IMR-90 (cell line): Measurements from ENCODE around the gene KCNJ6.

Experiments used
- CEBPB ChIP-seq: IDR thresholded peaks from 2 replicates; pipeline ENCODE4 v1.6.1; 2012; ENCODE audit warnings: low read depth, low read length, improper control_type of control experiment
- MAFK ChIP-seq: IDR thresholded peaks from 2 replicates; pipeline ENCODE4 v1.6.1; 2012; ENCODE audit warnings: low read depth, low read length, improper control_type of control experiment
- MAZ ChIP-seq: IDR thresholded peaks from 2 replicates; pipeline ENCODE4 v1.6.1; 2012; ENCODE audit warnings: low read depth, mild to moderate bottlenecking, low read length, improper control_type of control experiment, moderate library complexity, borderline replicate concordance
- NFE2L2 ChIP-seq: fragments of 150-350 bp; IDR thresholded peaks from 2 replicates; pipeline ENCODE4 v1.6.1; 2016; ENCODE audit warnings: low read depth, mild to moderate bottlenecking, low read length
- POLR2A ChIP-seq: IDR thresholded peaks from 2 replicates; pipeline ENCODE4 v1.6.1; 2012; ENCODE audit warnings: mild to moderate bottlenecking, low read depth, low read length
- RAD21 ChIP-seq: IDR thresholded peaks from 2 replicates; pipeline ENCODE4 v1.6.1; 2012; ENCODE audit warnings: low read length, improper control_type of control experiment
- RCOR1 ChIP-seq: IDR thresholded peaks from 2 replicates; pipeline ENCODE4 v1.6.1; 2012; ENCODE audit warnings: mild to moderate bottlenecking, low read length, improper control_type of control experiment; ENCODE audit not compliant: insufficient replicate concordance
- RFX5 ChIP-seq: IDR thresholded peaks from 2 replicates; pipeline ENCODE4 v1.8.0; 2012; ENCODE audit warnings: low read depth, mild to moderate bottlenecking, low read length, moderate library complexity
- TF ChIP-seq, protein P1 (sequence below): conservative IDR thresholded peaks from 2 replicates; pipeline ENCODE4 v1.5.1; 2012; ENCODE audit warnings: mild to moderate bottlenecking, low read depth, low read length, improper control_type of control experiment
- TF ChIP-seq, protein P2 (sequence below): fragments of 150-350 bp; IDR thresholded peaks from 2 replicates; pipeline ENCODE4 v1.6.1; 2017; ENCODE audit warnings: mild to moderate bottlenecking, antibody characterized with exemption, low read length, low read depth

DNA sequence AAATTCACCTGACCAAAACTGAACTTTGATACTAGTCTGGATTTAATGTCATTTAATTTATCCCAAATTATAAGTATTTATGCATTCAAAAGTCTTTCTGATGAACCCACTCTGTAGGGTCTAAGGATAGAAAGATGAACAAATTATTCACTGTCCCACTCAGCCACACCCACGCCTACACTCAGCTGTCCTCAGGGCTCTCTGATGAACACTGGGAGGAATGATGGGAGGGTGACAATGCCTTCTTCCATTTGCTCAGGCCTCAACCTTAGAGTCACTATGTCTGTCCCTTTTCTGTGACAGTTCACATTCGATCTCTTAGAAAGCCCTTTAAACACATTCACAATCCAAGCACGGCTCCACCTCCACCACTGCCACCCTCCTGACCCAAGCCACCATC lies 41.8 kb downstream of the KCNJ6 start:
- TF ChIP-seq, protein P1, sequence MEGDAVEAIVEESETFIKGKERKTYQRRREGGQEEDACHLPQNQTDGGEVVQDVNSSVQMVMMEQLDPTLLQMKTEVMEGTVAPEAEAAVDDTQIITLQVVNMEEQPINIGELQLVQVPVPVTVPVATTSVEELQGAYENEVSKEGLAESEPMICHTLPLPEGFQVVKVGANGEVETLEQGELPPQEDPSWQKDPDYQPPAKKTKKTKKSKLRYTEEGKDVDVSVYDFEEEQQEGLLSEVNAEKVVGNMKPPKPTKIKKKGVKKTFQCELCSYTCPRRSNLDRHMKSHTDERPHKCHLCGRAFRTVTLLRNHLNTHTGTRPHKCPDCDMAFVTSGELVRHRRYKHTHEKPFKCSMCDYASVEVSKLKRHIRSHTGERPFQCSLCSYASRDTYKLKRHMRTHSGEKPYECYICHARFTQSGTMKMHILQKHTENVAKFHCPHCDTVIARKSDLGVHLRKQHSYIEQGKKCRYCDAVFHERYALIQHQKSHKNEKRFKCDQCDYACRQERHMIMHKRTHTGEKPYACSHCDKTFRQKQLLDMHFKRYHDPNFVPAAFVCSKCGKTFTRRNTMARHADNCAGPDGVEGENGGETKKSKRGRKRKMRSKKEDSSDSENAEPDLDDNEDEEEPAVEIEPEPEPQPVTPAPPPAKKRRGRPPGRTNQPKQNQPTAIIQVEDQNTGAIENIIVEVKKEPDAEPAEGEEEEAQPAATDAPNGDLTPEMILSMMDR, result no peak
- TF ChIP-seq MAZ, result no peak
- TF ChIP-seq RFX5, result no peak
- TF ChIP-seq POLR2A, result no peak
- TF ChIP-seq RAD21, result no peak
- no peak for TF ChIP-seq CEBPB
- TF ChIP-seq, protein P2, sequence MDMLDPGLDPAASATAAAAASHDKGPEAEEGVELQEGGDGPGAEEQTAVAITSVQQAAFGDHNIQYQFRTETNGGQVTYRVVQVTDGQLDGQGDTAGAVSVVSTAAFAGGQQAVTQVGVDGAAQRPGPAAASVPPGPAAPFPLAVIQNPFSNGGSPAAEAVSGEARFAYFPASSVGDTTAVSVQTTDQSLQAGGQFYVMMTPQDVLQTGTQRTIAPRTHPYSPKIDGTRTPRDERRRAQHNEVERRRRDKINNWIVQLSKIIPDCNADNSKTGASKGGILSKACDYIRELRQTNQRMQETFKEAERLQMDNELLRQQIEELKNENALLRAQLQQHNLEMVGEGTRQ, result no peak
- TF ChIP-seq NFE2L2, result no peak
- no peak for TF ChIP-seq RCOR1
- TF ChIP-seq MAFK, result no peak
